ENCODE results near the gene WNK1.
"Not testable (repeated sequence)": the region's sequence is repeated elsewhere in the genome, so short reads cannot be mapped to it uniquely, and the experiment has no call there.

WNK1 gene

DNA sequence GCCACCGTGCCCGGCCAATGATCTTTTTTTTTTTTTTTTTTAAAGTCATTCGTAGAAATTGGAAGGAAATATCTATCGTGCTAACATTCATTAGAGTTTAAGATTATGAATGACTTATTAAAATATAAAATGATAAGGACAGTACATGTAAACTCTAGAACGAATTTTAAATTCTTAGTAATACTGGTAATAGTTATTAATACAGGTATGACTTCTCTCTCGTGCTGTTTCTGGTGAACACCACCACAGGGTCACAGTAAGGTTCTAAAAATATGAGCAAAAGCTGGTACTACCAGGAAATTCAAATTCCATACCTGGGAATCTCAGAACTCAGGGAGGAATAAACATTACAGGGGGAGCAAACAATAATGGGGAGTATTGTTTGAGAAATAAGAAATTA is 26.2 kb downstream of the WNK1 start:
- H3K4me3 ChIP-seq (ENCODE audit: control insufficient read depth, low read depth, low read length) = no peak overlapping the region
- DNase-seq (ENCODE audit: low read depth) = no peak
- no peak for TF ChIP-seq CTCF (IDR thresholded peaks at IDR 0.05; ENCODE audit: control insufficient read depth, insufficient read depth, low read depth, low read length, missing control alignments)

DNA sequence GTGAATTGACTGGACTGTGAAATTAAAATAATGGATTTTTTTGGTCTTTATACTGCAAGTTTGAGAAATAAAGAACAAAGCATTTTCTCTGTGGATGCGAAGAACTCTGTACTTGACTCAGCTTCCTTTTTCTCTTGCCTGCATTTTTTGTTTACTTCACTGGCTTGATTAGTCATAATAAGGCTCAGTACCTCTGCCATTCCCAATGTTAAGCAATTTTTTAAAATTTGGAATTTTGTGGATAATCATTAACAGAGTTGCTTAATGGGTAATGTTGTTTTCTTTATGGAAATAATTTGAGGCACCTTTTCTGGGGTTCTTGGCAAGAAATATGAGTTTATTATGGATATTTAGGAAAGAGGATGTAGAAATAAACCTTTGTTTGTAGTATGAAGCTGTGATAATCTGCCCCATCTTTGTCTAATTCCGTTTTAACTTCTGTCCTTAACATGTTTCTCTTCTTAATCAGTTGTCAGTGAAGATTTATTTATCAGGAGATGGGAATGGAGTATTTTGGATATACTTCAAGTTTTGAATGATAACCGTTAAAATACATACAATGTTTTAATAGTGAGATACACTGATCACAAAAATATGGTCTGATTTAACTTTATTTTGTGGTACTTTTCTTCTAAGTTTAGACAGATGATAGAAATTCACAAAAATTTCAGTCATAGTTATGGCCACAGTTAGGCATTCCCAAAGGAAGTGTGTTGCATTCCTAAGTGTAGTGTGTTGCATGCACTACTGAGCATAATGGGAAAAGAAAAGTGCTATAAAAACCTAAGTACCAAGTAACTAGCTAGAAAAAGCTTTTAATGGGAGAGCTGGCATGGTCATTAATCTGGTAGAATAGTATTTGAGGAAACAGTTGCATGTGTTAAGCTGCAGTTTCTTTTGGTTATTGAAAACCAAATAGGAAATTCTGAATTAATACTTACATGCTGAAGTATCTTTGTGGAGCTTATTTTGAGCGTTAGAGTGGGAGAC is 27.7 kb downstream of the WNK1 start:
- no peak for TF ChIP-seq CTCF (IDR thresholded peaks at IDR 0.05; ENCODE audit: control insufficient read depth, insufficient read depth, low read depth, low read length, missing control alignments)
- DNase-seq (ENCODE audit: low read depth) = peak; percentile 59
- no peak overlapping the region; the same call in none of the 2 replicates for H3K4me3 ChIP-seq (ENCODE audit: control insufficient read depth, low read depth, low read length)

GRCh38 chr12:780750-781379 is 28.5 kb downstream of the WNK1 start:
- DNase-seq (ENCODE audit: low read depth) = no peak
- TF ChIP-seq CTCF (IDR thresholded peaks at IDR 0.05; ENCODE audit: control insufficient read depth, insufficient read depth, low read depth, low read length, missing control alignments) = no peak

DNA sequence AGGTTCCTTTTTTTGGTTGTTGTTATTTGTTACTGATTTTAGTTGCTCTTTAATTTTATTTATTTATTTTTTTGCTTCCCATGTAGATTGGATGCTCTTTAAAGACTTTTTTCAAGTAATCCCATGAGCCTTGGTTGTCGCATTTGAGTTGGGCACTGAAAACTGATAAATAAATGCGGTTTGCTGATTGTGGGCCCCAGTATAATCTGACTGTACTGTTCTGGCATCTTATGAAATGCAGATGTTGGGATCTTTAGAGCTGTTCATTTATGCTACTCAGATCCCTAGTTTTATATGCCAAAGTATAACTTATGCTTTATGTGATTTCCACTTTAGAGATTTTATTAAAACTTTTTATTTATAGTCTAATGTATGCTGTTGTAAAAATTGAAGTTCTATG is 33.3 kb downstream of the WNK1 start:
- DNase-seq (ENCODE audit: low read depth) = no peak
- no peak overlapping the region for H3K4me3 ChIP-seq (ENCODE audit: control insufficient read depth, low read depth, low read length)
- no peak for TF ChIP-seq CTCF (IDR thresholded peaks at IDR 0.05; ENCODE audit: control insufficient read depth, insufficient read depth, low read depth, low read length, missing control alignments)

More at GRCh38 chr12:780750-781379, 28.5 kb downstream of the WNK1 start:
- H3K4me3 ChIP-seq (ENCODE audit: control insufficient read depth, low read depth, low read length) = no peak overlapping the region

DNA sequence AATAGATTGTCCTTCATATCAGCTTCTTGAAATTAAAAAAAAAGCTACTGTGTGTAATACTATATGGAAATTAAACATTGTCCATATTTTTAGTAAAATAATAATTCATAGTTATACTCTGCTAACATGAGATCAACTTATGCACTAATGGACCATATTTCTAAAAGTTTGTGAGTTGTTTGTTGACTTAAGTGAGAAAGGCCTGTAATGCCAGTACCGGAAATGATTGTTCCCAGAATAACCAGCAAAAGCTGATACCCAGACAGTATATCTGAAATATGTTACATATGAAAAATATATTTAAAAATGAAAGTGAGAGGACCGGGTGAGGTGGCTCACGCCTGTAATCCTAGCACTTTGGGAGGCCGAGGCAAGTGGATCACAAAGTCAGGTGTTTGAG is 35.9 kb downstream of the WNK1 start:
- no peak overlapping the region for H3K4me3 ChIP-seq (ENCODE audit: control insufficient read depth, low read depth, low read length)
- DNase-seq (ENCODE audit: low read depth) = no peak
- no peak for TF ChIP-seq CTCF (IDR thresholded peaks at IDR 0.05; ENCODE audit: control insufficient read depth, insufficient read depth, low read depth, low read length, missing control alignments)

DNA sequence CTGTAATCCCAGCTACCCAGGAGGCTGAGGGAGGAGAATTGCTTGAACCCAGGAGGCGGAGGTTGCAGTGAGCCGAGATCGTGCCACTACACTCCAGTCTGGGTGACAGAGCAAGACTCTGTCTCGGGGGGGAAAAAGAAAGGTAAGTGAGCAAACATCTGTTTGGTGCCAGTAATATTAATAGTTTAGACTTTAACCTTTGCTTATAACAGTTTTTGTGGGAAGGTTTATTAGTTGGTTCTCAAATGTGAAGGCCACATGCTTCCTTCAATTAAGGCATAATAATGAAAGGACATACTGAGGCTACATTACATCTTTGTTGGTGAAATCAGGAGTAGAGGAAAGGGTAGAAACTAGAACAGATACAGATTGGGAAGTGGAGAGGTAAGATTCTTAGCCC is 36.4 kb downstream of the WNK1 start:
- not testable (repeated sequence) for H3K4me3 ChIP-seq (ENCODE audit: control insufficient read depth, low read depth, low read length); DNase-seq (ENCODE audit: low read depth)
